Activated CD8-positive, alpha-beta memory T cell treated with anti-CD3 and anti-CD28 coated beads for 4 hours (primary cell): ENCODE data around the gene BTRC.

Source experiments
- DNase-seq, 2 donors: peaks; one replicate each; pipeline ENCODE4 v3.0.0-alpha.2; 2020; ENCODE audit warnings: low read depth in 2 of 2

BTRC gene

DNA sequence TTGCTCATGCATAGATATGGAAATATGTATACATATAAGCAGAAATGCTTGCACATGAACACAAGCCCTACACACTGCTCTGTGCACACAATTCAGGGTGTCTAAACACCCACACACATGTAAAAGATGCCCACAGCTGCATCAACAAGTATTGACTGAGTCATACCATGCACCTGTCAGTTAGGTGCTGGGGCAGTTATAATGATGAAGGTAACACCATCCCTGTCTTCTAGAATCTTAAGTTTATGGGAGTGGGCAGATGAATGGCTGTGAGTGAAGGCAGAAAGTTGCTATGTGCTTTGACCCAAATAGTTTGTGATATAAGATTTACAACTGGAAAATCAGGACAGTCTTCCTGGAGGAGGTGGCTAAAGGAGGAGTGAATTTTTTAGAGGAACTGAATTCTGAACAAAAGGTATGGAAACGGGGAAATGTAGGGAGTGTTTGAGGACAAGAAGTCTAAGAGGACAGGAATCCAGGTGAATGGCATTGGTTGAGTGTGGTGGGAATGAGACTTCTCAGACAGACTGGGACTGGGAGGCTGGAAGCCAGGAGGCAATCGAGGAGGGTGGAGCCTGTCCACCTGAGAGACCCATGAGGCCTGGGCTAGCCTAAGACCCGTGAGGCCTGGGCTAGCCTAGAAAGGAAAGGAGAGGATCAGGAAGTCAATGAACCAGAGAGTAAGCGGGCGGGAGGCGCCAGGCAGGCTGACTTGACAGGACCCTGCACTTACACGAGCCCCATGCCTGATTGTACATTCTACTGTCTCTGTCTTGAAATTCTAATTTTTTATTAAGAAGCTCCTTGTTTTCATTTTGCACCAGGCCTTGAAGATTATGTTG lies 213.4 kb downstream of the BTRC start:
- no peak for DNase-seq

DNA sequence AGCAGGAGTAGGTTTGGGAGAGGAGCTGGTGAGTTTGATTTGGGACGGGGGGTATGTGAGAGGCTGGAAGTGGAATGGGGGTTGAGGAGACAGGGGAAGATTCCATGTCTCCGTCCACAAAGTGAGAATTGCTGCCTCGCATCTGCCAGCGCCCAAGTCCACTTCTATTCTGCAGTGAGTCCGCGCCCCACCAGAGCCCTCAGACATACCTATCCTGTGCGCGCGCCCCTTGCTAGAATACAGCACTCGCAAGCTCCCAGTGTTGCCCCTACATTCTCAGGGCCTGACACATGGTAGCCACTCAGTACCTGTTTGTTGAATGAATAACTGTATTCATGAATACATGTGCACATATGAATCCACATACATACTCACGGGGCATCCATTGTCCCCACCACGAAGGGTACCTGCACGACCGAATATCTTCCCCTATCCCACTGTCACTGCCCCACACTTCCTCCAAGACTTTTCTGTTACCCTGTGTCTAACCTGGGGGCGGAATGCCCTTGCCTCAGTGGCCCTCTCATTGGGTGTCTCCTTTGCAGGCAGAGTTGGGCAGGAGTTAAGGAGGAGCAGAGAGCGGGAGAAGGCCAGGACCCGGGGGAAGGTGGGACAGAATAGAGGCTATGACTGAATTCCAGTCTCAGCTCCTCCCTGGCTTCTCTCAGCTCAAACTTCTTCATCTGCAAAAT lies 214.2 kb downstream of the BTRC start:
- no peak for DNase-seq

DNA sequence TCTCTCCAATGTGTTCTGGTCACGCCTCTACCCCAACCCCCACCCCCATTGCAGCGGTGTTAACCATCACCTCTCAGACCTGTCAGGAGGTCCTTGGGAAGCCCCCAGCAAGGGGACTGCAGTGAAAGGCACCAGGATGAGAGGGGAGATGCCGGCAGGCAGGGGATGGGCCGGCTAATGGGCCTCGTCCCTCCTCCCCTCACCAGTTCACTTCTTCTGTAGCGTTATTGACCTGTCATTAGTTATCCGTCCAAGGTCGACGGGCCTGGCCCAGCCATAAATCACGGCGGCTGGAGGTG lies 215.3 kb downstream of the BTRC start:
- no peak for DNase-seq

DNA sequence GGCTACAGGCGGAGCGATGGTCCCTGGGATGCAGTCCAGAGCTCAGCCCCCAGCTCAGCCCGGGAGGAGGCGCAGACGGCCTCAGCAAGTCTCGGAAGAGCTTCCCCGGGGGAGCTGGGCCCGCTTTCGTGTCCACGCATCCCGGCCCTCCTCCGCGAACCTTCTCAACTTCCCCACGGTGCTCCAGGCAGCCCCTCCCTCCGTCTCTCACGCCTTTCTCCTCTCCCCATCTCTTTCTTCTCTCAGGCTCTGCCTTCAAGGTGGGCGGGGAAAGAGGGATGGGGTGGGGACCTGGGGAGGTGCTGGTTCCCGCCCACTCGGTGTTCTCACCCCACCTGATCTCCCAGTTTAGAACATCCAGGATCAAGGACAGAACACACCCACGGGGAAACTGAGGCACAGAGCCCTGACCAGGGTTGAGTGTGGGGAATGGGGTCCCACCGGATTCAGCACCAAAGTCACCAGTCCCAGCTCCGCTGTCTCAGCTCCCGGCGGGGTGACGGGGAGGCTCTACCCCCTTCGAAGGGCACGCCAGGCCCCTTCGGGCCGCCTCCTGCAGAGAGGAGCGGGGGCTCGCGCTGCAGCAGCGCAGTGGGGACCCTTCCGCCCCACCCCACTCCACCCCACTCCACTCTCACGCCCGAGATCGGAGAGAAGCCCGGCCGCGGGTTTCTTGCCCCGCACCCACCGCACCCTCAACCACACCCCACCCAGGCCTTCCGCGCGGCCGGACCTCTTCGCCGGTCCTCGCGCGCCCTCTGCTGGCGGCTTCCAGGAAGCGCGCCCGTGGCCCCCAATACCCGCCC lies 215.9 kb downstream of the BTRC start:
- peak; percentile 58 to 65 for DNase-seq

DNA sequence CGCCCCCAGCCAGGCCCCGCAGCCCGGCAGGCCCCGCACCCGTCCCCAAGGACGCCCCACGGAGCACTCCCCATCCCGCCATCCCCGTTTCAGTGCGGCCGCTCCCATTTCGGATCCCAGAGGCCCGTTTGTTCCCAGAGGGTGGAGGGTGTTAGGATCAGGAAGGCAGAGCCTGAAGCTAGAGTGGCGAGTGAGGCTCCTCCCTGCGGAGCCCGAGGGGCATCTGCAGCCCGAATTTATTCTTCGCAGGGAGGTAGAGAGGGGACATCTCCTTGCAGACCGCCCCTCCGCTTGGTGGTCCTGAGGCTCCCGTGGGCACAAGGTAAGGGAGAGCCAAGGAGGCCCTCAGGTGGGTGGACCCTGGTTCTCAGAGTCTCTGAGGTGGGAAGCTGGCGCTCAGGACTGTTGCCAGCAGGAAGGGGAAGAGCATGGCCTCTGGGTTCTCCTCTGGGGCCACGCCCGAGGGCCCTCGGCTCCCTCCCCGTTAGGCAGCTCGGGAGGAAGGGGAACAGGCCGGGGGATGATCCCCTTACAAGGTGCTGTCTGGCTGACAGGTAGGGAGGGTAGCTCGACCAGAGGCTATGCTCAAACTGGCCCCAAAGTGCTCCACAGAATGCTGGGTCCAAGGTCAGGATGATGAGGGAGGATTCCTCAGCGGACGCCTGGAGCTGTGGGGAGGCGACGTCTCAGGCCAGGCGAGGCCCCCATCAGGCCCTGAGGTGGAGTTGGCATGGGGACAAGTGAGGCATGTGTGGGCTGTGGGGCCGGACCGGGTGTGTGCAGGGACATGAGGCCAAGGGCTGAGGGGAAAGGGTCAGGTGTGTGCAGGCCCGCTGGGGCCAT lies 216.7 kb downstream of the BTRC start:
- DNase-seq: no peak

DNA sequence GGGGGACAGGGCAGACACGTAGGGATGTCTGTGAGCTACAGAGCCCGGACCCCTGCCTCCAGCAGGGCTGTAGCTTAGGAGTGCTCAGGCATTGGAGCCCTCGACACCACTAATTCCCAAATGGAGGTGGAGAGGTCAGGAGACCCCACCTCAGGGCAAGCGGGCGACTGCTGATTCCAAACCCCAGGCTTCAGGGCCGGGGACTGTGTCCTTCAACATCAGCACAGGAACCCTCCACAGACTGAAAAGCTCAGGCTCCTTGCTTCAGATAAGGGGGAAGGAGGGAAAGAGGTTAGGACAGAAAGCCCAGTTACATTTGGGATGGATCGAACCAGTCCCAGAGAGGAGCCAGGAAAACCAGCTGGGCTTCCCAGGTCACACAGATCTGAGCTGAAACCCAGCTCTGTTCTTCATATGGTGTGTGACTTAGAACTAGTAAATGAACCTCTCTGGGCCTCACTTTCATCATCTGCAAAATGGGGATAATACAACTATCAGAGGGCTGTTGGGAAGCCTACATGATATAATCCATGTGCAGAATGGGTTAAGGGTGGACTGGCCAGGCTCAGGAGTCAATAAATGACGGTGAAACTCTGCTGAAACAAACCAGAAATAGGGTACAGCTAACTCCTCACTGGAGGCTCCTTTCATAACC lies 217.4 kb downstream of the BTRC start:
- no peak for DNase-seq

DNA sequence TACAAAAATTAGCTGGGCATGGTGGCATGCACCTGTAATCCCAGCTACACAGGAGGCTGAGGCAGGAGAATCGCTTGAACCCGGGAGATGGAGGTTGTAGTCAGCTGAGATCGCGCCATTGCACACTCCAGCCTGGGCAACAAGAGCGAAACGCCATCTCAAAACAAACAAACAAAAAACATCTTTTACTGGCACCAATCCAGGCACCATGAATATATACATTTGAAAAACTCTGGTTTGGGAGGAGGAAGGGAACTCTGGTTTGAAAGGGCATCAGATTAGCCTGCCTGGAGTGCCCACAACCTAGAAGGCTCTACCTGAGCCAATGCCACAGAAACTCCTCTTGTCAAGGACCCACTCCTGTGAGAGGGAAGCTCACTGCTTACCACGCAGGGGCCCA lies 218.2 kb downstream of the BTRC start:
- DNase-seq: no peak

DNA sequence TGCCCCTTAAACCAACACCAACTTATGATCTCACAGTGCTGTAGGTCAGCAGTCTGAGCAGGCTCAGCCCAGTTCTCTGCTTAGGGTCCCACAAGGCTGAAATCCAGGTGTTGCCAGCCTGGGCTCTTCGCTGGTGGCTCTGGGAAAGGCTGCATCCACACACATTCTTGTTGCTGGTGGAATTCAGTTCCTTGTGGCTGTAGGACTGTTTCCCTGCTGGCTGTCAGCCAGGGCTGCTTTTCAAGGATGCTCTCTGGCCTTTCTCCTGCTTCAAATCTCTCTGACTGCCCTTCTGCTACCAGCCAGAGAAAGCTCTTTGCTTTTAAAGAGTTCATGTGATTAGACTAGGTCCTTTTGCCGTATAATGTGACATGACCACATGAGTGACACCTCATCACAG lies 218.8 kb downstream of the BTRC start:
- DNase-seq: no peak

DNA sequence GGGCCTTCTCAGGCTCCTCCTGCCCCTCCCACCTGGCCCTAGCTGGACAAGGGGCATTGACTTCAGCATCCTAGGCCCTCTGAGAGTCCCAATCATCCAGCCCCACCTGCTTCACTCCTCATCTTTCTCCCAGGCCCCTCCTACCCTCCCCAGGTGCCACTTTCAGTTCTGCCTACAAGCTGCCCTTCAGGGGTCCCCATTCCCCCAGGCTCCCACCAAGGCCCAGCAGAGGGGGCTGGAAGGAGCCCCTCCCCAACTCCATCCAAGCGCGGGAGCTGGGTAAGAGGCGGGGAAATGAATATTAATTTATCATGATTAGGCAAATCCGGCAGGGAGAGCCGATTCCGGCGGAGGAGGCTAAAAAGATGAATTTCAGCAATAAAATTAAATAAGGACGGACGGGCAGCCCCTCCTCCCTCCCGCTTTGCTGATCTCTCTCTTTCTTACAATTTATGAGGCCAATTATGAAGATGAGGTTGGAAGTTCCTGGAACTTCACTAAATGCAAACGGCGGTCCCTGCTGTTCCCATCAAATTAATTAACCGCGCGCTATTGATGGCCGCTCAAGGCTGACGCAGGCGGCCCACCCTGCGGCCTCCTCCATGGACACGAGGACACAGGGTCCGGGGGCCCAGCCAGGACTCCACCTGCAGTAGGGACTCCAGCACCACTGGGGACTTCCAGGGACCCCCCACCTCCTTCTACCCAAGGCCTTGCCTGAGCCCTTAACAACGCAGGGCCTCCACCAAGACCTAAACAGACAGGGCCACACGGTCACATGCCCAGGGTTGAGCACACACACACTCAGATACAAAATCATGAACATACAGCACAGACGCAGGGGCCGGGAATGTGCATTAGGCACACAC lies 220.2 kb downstream of the BTRC start:
- DNase-seq: no peak

DNA sequence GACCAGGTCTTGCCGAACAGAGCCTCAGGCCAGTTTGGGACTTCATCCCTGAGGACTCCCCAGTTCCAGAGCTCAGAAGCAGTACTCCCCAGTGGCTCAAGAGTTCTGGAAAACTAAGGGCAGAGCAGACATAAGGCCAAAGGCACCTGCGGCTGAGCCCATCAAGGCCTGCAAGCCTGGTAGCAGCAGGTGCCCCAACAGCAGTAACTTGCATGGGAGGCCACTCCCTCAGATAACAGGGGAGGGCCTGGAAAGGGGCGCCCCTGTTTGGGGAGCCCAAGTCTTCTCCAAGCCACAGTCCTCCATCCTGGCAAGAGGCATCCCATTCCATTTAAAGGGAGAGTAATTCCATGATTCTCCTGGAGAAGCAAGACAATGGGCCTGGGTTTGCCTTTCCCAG lies 221.1 kb downstream of the BTRC start:
- DNase-seq: no peak

DNA sequence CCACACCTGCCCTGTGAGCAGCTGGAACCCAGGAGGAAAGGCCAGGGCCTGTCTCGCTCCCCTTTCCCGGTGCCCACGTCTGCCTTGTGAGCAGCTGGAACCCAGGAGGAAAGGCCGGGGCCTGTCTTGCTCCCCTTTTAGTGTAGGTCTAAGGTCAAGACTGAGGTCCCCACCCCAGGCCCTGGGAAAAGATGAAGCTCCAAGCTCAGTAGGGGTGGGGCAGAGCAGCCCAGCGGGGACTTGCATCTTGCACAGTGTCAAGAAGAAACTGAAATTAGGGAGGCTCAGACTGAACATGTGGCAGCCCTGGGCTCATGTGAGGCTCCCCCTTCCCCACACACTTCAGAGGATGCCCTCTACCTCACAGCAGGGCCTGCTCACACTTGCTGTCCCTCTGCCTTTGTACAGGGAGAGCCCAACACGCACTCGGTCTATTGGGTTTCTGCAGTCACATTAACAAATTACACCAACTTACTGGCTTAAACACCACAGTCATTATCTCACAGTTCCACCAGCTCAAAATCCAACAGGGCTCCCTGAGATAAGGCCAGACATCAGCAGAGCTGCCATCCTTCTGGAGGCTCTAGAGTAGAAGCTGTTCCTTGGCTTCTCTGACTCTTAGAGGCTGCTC lies 221.7 kb downstream of the BTRC start:
- no peak for DNase-seq

DNA sequence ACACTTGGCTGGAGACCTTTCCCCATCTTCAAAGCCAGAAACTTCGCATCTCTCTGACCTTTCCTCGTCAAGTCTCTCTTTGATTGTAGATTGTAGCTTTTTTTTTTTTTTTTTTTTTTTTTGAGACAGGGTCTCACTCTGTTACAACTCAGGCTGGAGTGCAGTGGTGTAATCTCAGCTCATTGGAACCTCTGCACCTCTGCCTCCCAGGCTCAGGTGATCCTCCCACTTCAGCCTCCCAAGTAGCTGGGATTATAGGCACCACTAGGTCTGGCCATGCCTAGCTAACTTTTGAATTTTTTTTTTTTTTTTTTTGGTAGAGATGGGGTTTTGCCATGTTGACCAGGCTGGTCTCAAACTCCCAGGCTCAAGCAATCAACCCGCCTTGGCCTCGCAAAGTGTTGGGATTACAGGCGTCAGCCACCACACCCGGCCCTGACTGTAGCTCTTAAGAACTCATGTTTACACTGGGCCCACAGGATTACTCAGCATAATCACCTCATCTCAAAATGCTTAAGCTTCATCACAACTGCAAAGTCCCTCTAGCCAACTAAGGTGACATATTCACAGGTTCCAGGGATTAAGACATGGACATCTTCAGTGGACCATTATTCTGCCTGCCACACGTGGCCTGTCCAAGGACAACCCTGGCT lies 222.4 kb downstream of the BTRC start:
- no peak for DNase-seq

DNA sequence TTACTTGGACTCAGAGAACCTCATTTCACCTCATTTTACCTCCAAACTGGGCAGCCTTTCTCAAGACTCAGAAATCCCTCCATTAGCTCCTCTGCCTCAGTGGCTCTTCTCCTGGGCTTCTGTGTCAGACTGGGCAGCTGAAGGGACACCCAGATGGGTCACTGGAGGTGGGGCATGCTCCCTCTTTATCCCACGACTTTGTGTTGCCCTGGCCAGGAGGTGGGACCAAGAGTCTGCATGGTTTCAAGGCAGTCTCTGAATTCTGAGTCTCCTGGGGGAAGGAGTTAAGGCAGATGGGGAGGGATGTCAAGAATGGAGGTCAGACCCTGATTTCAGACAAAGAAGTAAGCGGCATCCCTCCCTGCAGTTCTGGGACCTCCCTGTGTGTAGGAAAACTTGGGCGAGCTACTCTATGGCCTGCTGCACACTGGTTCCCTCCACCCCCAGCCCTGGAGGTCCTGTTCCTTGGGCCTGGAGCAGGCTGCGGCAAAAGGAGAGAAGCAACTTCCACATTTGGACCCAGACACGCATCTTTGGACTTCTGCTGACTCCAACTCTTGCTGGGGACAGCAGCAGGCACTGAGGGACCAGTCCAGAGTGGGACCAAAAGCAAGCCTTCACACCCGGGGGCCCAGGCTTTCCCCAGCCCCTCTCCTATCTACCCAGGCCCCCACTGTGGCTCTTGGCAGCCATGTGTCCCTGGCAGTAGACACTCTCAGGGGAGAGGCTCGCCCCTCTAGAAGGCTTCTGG lies 223.3 kb downstream of the BTRC start:
- DNase-seq: no peak

DNA sequence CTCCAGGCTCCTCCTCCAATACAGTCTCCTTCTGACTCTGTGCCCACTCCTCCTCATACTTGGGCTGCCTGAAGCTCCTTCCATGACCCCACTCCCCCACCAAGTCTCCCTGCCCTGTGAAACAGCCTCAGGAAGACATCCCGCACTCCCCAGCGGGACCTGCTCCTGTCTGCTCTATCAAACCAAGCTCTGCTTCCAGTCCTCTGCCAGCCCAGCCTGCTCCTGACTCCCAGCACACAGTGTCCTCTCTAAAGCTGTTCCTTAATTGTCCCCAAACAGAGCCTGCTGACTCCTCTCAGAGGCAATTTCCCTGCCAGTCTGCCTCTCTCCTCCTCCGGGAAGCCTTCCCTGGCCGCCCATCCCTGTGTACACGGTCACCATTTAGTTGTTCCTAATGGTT lies 224.2 kb downstream of the BTRC start:
- no peak for DNase-seq

DNA sequence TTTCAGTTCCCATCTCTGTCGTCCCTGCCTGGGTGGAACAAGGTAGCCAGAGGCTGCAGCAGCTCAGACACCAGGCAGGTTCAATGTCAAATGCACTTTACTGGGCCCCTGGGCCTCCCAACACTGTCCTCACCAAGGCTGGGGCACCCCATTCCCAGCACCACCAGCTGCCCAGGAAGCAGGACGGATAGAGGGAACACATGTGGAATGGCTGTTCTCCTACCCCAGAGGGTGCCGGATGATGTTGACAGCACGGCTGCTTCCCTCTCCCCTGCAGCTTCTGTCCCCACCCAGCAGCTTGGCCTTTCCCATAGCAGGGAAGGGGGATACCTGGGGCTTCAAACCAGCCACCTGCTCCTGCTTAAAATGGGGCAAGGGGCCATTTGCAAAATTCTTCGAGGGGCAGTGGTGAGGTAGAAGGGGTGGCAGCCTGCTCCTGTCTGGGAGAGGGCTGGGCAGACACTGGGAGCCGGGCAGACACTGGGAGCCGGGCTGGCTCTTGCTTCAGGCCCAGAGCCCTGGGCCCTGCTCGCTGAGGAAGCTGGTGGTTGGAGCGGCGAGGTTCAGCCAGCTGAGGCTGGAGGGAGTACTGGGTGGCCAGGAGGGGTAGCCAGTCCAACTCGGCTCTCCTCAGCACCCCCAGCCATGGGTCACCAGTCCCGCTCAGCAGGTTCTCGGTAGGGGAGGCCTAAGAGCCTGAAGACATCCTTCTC lies 225.0 kb downstream of the BTRC start:
- DNase-seq: no peak

DNA sequence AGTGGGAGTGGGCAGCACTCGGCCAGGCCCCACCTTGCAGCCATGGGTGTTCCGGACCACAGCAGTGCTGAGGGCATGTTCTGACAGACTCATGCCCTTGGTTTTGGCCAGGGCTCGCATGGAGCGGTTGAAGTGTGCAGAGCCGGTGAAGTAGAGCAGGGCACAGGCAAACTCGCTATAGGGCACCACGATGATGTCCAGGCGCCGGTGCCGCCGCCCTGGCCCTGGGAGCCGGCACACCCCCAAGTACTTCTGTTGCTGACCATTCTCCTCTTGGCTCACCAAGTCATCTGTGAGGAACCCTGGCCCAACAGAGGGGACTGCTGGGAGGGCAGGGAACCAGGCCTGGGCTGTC lies 225.5 kb downstream of the BTRC start:
- no peak for DNase-seq

DNA sequence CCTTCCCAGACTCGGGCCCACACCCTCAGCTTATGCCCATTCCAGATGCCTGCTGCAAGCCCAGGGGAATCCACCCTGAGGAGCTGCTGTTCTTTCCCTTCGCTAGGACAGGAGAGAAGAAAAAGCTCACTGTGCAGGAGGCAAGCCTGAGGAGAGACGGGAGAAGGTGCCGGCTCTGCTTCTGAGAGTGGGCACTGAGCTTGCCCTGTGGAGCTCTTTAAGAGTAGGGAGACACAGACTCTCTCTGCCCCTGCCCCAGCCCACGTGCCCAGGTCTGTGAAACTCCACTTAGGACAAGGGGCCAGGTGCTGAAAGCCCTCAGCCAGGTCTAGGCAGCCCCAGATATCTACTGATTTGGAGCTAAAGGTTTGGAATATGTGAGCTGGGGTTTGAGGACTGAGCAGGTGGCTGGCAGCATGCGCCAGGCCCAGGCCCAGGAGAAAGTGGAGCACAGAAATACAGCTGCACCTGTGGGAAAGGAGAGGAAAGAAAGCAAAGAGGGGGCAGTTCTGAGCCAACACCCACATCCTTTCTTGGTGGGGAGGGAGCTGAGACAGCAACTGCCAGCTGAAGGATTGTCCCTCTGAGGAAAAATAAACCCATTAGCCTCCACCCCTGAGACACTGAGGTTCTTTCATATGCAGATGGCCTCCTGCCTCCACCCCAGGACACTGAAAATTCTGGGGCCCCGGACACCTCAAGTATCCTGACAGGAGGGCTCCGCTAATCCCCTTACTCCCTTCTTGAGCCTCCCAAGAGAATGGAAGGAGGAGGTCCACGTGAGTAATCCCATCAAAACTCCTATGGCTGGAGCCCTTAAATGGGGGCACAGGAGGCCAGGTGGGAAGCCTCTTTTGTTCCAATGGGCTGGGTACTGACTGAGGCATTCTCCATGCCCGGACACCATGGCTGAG lies 226.8 kb downstream of the BTRC start:
- DNase-seq: no peak
